EH (cell line): ENCODE measurements around the gene LHX6.

Experiments
- DNase-seq: peaks from one replicate; pipeline ENCODE4 v3.0.0-alpha.2; 2015; ENCODE audit warnings: low read depth

The LHX6 gene

GRCh38 chr9:122234022-122234748 lies 5.4 kb upstream of the LHX6 start:
- DNase-seq, result no peak

- no peak for DNase-seq
These were observed 4.1 kb upstream of the LHX6 start for GRCh38 chr9:122232796-122233306.

- DNase-seq, result no peak
These were observed 704 bp upstream of the LHX6 start for GRCh38 chr9:122229485-122229837.

- DNase-seq, result no peak
These were observed 578 bp downstream of the LHX6 start for GRCh38 chr9:122228191-122228567.

GRCh38 chr9:122227575-122227900 lies 1.2 kb downstream of the LHX6 start:
- no peak for DNase-seq

- DNase-seq, result no peak
These were observed 1.8 kb downstream of the LHX6 start for GRCh38 chr9:122226758-122227574.

GRCh38 chr9:122226142-122226757 lies 2.5 kb downstream of the LHX6 start:
- DNase-seq, result no peak

GRCh38 chr9:122225312-122226141 lies 3.2 kb downstream of the LHX6 start:
- DNase-seq, result no peak

- no peak for DNase-seq
These were observed 5.3 kb downstream of the LHX6 start for GRCh38 chr9:122223435-122223834.

- no peak for DNase-seq
These were observed 6.0 kb downstream of the LHX6 start for GRCh38 chr9:122222791-122223190.

GRCh38 chr9:122221183-122221811 lies 7.5 kb downstream of the LHX6 start:
- no peak for DNase-seq

GRCh38 chr9:122220673-122221182 lies 8.0 kb downstream of the LHX6 start:
- DNase-seq, result no peak

GRCh38 chr9:122219856-122220672 lies 8.7 kb downstream of the LHX6 start:
- peak; percentile 16 for DNase-seq

- no peak for DNase-seq
These were observed 9.6 kb downstream of the LHX6 start for GRCh38 chr9:122218935-122219855.

GRCh38 chr9:122218071-122218934 lies 10.5 kb downstream of the LHX6 start:
- DNase-seq, result no peak

- no peak for DNase-seq
These were observed 11.1 kb downstream of the LHX6 start for GRCh38 chr9:122217640-122218039.

GRCh38 chr9:122216798-122217418 lies 11.8 kb downstream of the LHX6 start:
- no peak for DNase-seq
